Stomach (tissue), 9 donors: Measurements from ENCODE around the gene TUB. TPM values are rescaled to one million over a fixed set of nuclear protein-coding genes. Genes with fewer than 3 reads are reported as not detected.
A peak's percentile ranks its signal among the peaks of the same experiment; 100 is the strongest.

Experiments
- DNase-seq, 2 donors: peaks; one replicate each; pipeline versions ENCODE4 v3.0.0 to v3.0.0-alpha.2; 2013 to 2019
- H3K27ac ChIP-seq, 5 donors: fragments of 200-600 bp in 4 of 5; sonication (generic) in 4 of 5; one replicate each; pipeline ENCODE4 v1.5.1; 2013 to 2019; ENCODE audit warnings: mild to moderate bottlenecking in 1 of 5, moderate library complexity in 1 of 5
- H3K27me3 ChIP-seq, 3 donors: fragments of 200-600 bp; sonication (generic); one replicate each; pipeline ENCODE4 v1.5.1; 2017 to 2019; ENCODE audit warnings: mixed run types in 1 of 3
- H3K36me3 ChIP-seq, 4 donors: fragments of 200-600 bp; sonication (generic); 1 replicate in 3 of 4; 2 replicates in 1 of 4; pipeline ENCODE4 v1.5.1; 2016 to 2019
- H3K4me1 ChIP-seq, 4 donors: fragments of 200-600 bp; sonication (generic); one replicate each; pipeline ENCODE4 v1.5.1; 2016 to 2019
- H3K4me3 ChIP-seq, 4 donors: fragments of 200-600 bp; sonication (generic) in 3 of 4; one replicate each; pipeline ENCODE4 v1.5.1; 2016 to 2019; ENCODE audit warnings: mild to moderate bottlenecking in 1 of 4
- H3K9me3 ChIP-seq, 4 donors: fragments of 200-600 bp; sonication (generic); one replicate each; pipeline ENCODE4 v1.5.1; 2016 to 2019
- EP300 ChIP-seq: sonication (generic); formaldehyde crosslinking; IDR thresholded peaks from one replicate; pipeline ENCODE4 v1.6.1; 2017; ENCODE audit warnings: antibody characterized with exemption
- POLR2A ChIP-seq, 4 donors: fragments of 450-650 bp; IDR thresholded peaks; one replicate each; pipeline ENCODE4 v1.6.1; 2016; ENCODE audit warnings: antibody characterized with exemption in 4 of 4, control low read depth in 2 of 4, mild to moderate bottlenecking in 1 of 4, moderate library complexity in 1 of 4
- POLR2AphosphoS5 ChIP-seq, 3 donors: sonication (generic); formaldehyde crosslinking; IDR thresholded peaks; one replicate each; pipeline ENCODE4 v1.6.1; 2016; ENCODE audit warnings: antibody characterized with exemption in 3 of 3
- WGBS, 5 donors: extraction: QIAGEN DNeasy Blood & Tissue Kit in 3 of 5; methylation state at CpG; one replicate each; pipeline versions ENCODE4 v1.1.5 to v1.1.7; 2013 to 2018; 5-methylcytosine and 5-hydroxymethylcytosine counted together
- intact Hi-C: fragments of 100-400 bp; cut with DNase I; formaldehyde crosslinking; loops from one replicate; pipeline ENCODE4 v1.15.1; 2023; ENCODE audit warnings: low total_unique reads
- polyA plus RNA-seq, 3 donors: library from polyadenylated mRNA; stranded (reverse); fragments of 200-250 nt; gene quantifications; one replicate each; pipeline ENCODE4 v1.2.3, GENCODE V29; 2013
- total RNA-seq, 5 donors: library from RNA; depleted of rRNA; stranded (reverse); fragments of >200 nt; gene quantifications; one replicate each; pipeline versions ENCODE4 v1.1.0 to v1.2.3, GENCODE V29; 2014 to 2016
- TF ChIP-seq, protein P1 (sequence below), 7 experiments: fragments of 450-650 bp in 4 of 7; fragments of 200-600 bp in 3 of 7; sonication (generic) in 3 of 7; IDR thresholded peaks; one replicate each; pipeline ENCODE4 v1.5.1; 2016 to 2019; ENCODE audit warnings: antibody characterized with exemption in 7 of 7, control low read depth in 2 of 7, mild to moderate bottlenecking in 1 of 7
- donor health status: healthy with polysubstance abuse.
- donor health status: Bipolar disorder and iron deficiency.
- donor health status: healthy.

TUB gene
- total and polyA plus RNA-seq, 8 donors: under 0.01 to 12.1 (median 1.4) TPM; not detected in 1

DNA sequence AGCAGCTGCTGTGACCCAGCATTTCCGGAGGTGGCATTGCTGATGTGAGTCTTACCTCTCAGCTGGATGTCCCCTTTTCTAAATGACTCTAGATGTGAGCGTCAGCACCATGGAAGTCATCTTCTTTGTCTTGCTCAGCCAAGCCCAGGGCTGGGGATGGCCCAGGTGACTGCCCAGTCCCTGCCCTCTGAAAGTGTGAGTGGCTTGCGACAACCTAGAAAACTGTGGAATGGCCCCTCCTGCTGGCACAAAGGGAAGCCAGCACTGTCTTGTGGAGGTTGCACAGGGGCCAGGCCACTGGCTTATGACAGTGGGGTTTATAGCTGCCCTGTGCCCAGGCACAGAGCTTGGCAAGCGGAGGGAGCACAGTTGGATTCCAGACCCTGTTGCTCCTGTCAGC lies 6.2 kb downstream of the TUB start:
- Histone ChIP-seq H3K4me3 (no peak overlapping the region), H3K36me3 (no peaks in the 10 kb centered on the region), H3K9me3 (no peaks in the 10 kb centered on the region), H3K27me3 (peaks cover 0 to 17% (median 0%) of the 10 kb centered on the region in 3 donors), H3K4me1 (peaks cover 0 to 14% (median 7%) of the 10 kb centered on the region in 4 donors), H3K27ac (no peak overlapping the region)
- DNase-seq: no peak
- intact Hi-C loops: no loop called here
- TF ChIP-seq POLR2A (IDR thresholded peaks at IDR 0.05) (no peak), POLR2AphosphoS5 (IDR thresholded peaks at IDR 0.05) (no peak), EP300 (no peak)
- TF ChIP-seq, protein P1, sequence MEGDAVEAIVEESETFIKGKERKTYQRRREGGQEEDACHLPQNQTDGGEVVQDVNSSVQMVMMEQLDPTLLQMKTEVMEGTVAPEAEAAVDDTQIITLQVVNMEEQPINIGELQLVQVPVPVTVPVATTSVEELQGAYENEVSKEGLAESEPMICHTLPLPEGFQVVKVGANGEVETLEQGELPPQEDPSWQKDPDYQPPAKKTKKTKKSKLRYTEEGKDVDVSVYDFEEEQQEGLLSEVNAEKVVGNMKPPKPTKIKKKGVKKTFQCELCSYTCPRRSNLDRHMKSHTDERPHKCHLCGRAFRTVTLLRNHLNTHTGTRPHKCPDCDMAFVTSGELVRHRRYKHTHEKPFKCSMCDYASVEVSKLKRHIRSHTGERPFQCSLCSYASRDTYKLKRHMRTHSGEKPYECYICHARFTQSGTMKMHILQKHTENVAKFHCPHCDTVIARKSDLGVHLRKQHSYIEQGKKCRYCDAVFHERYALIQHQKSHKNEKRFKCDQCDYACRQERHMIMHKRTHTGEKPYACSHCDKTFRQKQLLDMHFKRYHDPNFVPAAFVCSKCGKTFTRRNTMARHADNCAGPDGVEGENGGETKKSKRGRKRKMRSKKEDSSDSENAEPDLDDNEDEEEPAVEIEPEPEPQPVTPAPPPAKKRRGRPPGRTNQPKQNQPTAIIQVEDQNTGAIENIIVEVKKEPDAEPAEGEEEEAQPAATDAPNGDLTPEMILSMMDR (IDR thresholded peaks at IDR 0.05): no peak
- 79 to 91% (median 81%) methylated on average over 4 of the region's 4 CpGs for WGBS, 5 donors

DNA sequence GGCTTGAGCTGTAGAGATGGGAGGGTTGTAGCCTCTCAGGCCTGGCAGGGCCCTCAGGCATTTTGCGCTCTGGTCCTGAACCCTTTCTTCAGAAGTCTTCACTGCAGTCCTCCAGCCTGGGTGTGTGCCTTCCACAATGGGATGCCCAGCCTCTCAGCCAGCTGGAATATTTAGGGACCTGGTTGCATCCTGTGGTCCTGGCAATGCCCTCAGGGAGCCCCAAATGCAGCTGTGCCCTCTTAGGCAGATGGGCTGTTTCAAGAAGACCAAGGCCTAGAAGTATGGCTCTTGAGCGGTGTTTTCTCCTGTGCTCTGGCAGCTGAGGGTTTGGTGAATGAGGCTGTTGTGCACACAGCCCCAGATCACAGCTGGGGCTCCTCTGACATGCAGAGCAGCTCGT lies 6.7 kb downstream of the TUB start:
- Histone ChIP-seq H3K27me3 (peaks cover 0 to 11% (median 0%) of the 10 kb centered on the region in 3 donors), H3K4me3 (no peak overlapping the region), H3K27ac (no peak overlapping the region), H3K9me3 (no peaks in the 10 kb centered on the region), H3K36me3 (no peaks in the 10 kb centered on the region), H3K4me1 (peaks cover 0 to 14% (median 8%) of the 10 kb centered on the region in 4 donors)
- no peak for TF ChIP-seq EP300
- TF ChIP-seq, protein P1 (IDR thresholded peaks at IDR 0.05): no peak
- no peak for TF ChIP-seq POLR2AphosphoS5 (IDR thresholded peaks at IDR 0.05)
- TF ChIP-seq POLR2A (IDR thresholded peaks at IDR 0.05): no peak
- no peak for DNase-seq
- 77 to 100% (median 81%) methylated on average over 1 to 3 of the region's 3 CpGs for WGBS, 5 donors
- intact Hi-C loops: no loop called here

DNA sequence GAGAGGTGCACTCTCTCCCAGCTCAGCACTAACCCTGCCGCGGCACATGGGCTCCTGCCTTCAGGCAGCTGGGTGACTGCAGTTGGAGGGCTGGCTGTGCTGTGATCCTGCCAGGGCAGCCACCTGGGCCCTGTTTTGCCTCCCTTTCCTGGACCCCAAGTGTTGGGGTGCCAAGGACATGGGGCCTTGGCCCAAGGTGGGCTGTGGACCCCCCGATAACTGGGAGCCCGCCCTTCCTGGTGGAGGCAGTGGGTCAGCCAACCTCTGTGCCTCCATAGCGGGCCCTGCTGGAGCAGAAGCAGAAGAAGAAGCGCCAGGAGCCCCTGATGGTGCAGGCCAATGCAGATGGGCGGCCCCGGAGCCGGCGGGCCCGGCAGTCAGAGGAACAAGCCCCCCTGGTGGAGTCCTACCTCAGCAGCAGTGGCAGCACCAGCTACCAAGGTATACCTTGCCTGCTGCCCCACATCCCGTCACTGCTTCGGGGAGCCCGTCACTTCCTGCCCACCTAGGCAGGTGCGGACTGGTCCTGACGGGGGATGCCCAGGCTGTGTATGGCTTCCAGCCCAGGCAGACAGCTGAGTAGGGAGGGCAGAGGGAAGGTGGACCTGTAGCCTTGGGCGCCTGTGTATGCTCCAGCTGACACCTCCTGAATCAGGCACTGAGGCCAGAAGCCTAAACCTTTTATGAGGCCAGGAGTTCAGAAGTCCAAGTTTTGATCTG lies 8.9 kb downstream of the TUB start:
- DNase-seq: no peak
- no peak overlapping the region for H3K4me3 ChIP-seq
- no peak overlapping the region for H3K27ac ChIP-seq
- H3K9me3 ChIP-seq: no peaks in the 10 kb centered on the region
- TF ChIP-seq, protein P1 (IDR thresholded peaks at IDR 0.05): no peak
- no peak for TF ChIP-seq EP300
- intact Hi-C loops: no loop called here
- WGBS, 5 donors: 85 to 100% (median 91%) methylated on average over 2 to 17 of the region's 17 CpGs
- no peaks in the 10 kb centered on the region for H3K27me3 ChIP-seq
- H3K36me3 ChIP-seq: peaks cover 0 to 9% (median 0%) of the 10 kb centered on the region in 4 donors
- H3K4me1 ChIP-seq: peaks cover 0 to 9% (median 7%) of the 10 kb centered on the region in 4 donors

DNA sequence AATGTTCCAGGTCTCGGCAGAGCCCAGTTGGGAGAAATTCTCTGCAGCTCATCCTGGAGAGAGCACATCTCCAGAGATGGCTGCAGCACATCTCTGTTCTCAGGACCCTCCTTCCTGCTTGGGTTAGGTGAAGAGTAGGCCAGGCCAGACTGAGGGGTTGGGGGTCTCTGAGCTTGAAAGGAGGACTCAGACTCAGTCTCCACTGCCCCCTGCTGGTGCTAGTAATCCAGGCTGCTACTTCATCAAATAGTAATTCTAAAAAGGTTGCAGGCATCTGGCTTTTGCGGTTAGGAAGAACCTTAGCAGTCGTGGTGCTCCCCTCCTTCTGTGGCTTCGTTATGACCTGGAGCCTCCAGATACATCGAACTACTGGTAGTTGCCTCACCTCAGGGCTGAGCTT lies 9.7 kb downstream of the TUB start:
- peaks cover 0 to 9% (median 7%) of the 10 kb centered on the region in 4 donors for H3K4me1 ChIP-seq
- H3K36me3 ChIP-seq: peaks cover 0 to 9% (median 0%) of the 10 kb centered on the region in 4 donors
- H3K9me3 ChIP-seq: no peaks in the 10 kb centered on the region
- WGBS, 5 donors: 44 to 55% (median 53%) methylated on average over 5 of the region's 5 CpGs
- H3K4me3 ChIP-seq: no peak overlapping the region
- no peak for TF ChIP-seq EP300
- TF ChIP-seq, protein P1 (IDR thresholded peaks at IDR 0.05): peak in 3 of 7 experiments; percentile 6 to 24 (median 21)
- DNase-seq: peak in 1 of 2 donors; percentile 72
- no peaks in the 10 kb centered on the region for H3K27me3 ChIP-seq
- intact Hi-C loops: no loop called here
- no peak overlapping the region for H3K27ac ChIP-seq
